OCI-LY3 (cell line): ENCODE data around the gene ANKRD28.

Experiments used
- H2AFZ ChIP-seq: fragments of 200-600, 300-600 bp; shearing (Covaris generic); 2 replicates; pipeline ENCODE4 v1.6.0; 2014; ENCODE audit warnings: antibody characterized with exemption, low read depth, low read length
- H3K27ac ChIP-seq: fragments of 200-600, 300-600 bp; sonication (generic); 2 replicates; pipeline ENCODE4 v1.5.1; 2014; ENCODE audit warnings: mild to moderate bottlenecking, low read length, moderate library complexity, mixed read lengths
- H3K27me3 ChIP-seq: fragments of 200-600, 300-600 bp; sonication (generic); 2 replicates; pipeline ENCODE4 v1.6.1; 2014; ENCODE audit warnings: low read depth, low read length, mixed read lengths
- H3K36me3 ChIP-seq: fragments of 200-600, 300-600 bp; sonication (generic); replicated peaks from 2 replicates; pipeline ENCODE3; 2014; ENCODE audit warnings: low read depth, low read length, mixed read lengths
- H3K4me1 ChIP-seq: fragments of 300-600, 200-600 bp; sonication (generic); 2 replicates; pipeline ENCODE4 v1.6.1; 2014; ENCODE audit warnings: low read length, mixed read lengths
- H3K4me2 ChIP-seq: fragments of 200-600, 300-600 bp; sonication (generic); 2 replicates; pipeline ENCODE4 v1.6.1; 2014; ENCODE audit warnings: low read length, mixed read lengths
- H3K4me3 ChIP-seq: fragments of 300-600, 200-600 bp; sonication (generic); 2 replicates; pipeline ENCODE4 v1.5.1; 2014; ENCODE audit warnings: antibody characterized with exemption, mild to moderate bottlenecking, low read length, moderate library complexity
- H3K79me2 ChIP-seq: fragments of 300-600, 200-600 bp; shearing (Covaris generic); 2 replicates; pipeline ENCODE4 v1.6.1; 2014; ENCODE audit warnings: mild to moderate bottlenecking, low read length, mixed read lengths
- H3K9ac ChIP-seq: fragments of 300-600, 200-600 bp; shearing (Covaris generic); 2 replicates; pipeline ENCODE4 v1.6.0; 2014; ENCODE audit warnings: mild to moderate bottlenecking, low read length, moderate library complexity
- H3K9me3 ChIP-seq: fragments of 200-600, 300-600 bp; shearing (Covaris generic); 2 replicates; pipeline ENCODE4 v1.6.1; 2014; ENCODE audit warnings: low read length, mixed read lengths; ENCODE audit not compliant: insufficient read depth
- H4K20me1 ChIP-seq: fragments of 200-600, 300-600 bp; sonication (generic); 2 replicates; pipeline ENCODE4 v1.6.1; 2016; ENCODE audit warnings: low read length, mixed read lengths; ENCODE audit not compliant: insufficient read depth
- CTCF ChIP-seq: fragments of 200-600, 300-600 bp; sonication (generic); IDR thresholded peaks from 2 replicates; pipeline ENCODE4 v1.5.1; 2014; ENCODE audit warnings: antibody characterized with exemption, low read length, low read depth
- EZH2phosphoT487 ChIP-seq: fragments of 200-600 bp; shearing (Covaris generic); IDR thresholded peaks from 2 replicates; pipeline ENCODE4 v1.6.1; 2018; ENCODE audit warnings: antibody characterized with exemption, mixed run types, low read depth

ANKRD28 gene

GRCh38 chr3:15823092-15823491 lies 25.3 kb upstream of the ANKRD28 start:
- H3K4me2 ChIP-seq: no peak overlapping the region
- no peaks in the 10 kb centered on the region for H3K36me3 ChIP-seq
- H4K20me1 ChIP-seq: peaks cover 54% of the 10 kb centered on the region
- H3K4me1 ChIP-seq: no peaks in the 10 kb centered on the region
- H3K27ac ChIP-seq: no peak overlapping the region
- peaks cover 76% of the 10 kb centered on the region for H3K79me2 ChIP-seq
- H2AFZ ChIP-seq: no peak overlapping the region
- H3K9ac ChIP-seq: no peak overlapping the region
- no peak overlapping the region for H3K4me3 ChIP-seq
- no peaks in the 10 kb centered on the region for H3K9me3 ChIP-seq
- no peaks in the 10 kb centered on the region for H3K27me3 ChIP-seq
- TF ChIP-seq CTCF (no peak), EZH2phosphoT487 (no peak)

GRCh38 chr3:15822281-15822680 lies 24.5 kb upstream of the ANKRD28 start:
- Histone ChIP-seq H3K4me3 (no peak overlapping the region), H3K27ac (no peak overlapping the region), H2AFZ (no peak overlapping the region), H3K36me3 (no peaks in the 10 kb centered on the region), H3K79me2 (peaks cover 73% of the 10 kb centered on the region), H3K9me3 (no peaks in the 10 kb centered on the region), H3K9ac (no peak overlapping the region), H3K4me2 (no peak overlapping the region), H4K20me1 (peaks cover 48% of the 10 kb centered on the region), H3K27me3 (no peaks in the 10 kb centered on the region), H3K4me1 (no peaks in the 10 kb centered on the region)
- TF ChIP-seq EZH2phosphoT487 (no peak), CTCF (no peak)

- H2AFZ ChIP-seq: no peak overlapping the region
- no peak overlapping the region for H3K27ac ChIP-seq
- H3K79me2 ChIP-seq: peaks cover 71% of the 10 kb centered on the region
- H4K20me1 ChIP-seq: peaks cover 40% of the 10 kb centered on the region
- H3K9ac ChIP-seq: no peak overlapping the region
- TF ChIP-seq CTCF: no peak
- no peak for TF ChIP-seq EZH2phosphoT487
- no peaks in the 10 kb centered on the region for H3K9me3 ChIP-seq
- H3K36me3 ChIP-seq: no peaks in the 10 kb centered on the region
- H3K4me1 ChIP-seq: 0 out of 2 replicates have a peak, but pooled peaks cover 2% of the 10 kb centered on the region
- no peaks in the 10 kb centered on the region for H3K27me3 ChIP-seq
- no peak overlapping the region for H3K4me3 ChIP-seq
- H3K4me2 ChIP-seq: no peak overlapping the region
Observed at GRCh38 chr3:15820911-15821310, 23.1 kb upstream of the ANKRD28 start.

- Histone ChIP-seq H3K4me3 (no peak overlapping the region), H2AFZ (no peak overlapping the region), H3K9ac (no peak overlapping the region), H3K79me2 (peaks cover 69% of the 10 kb centered on the region), H3K27me3 (no peaks in the 10 kb centered on the region), H3K4me2 (no peak overlapping the region), H3K4me1 (0 out of 2 replicates have a peak, but pooled peaks cover 2% of the 10 kb centered on the region), H3K9me3 (no peaks in the 10 kb centered on the region), H3K27ac (no peak overlapping the region), H4K20me1 (peaks cover 40% of the 10 kb centered on the region), H3K36me3 (no peaks in the 10 kb centered on the region)
- no peak for TF ChIP-seq EZH2phosphoT487
Observed at GRCh38 chr3:15819576-15819975, 21.8 kb upstream of the ANKRD28 start.
